LHCN-M2 (cell line): ENCODE measurements around the gene AQP12B. TPM values are rescaled to one million over a fixed set of nuclear protein-coding genes. Genes with fewer than 3 reads are reported as not detected.
"Not testable (repeated sequence)": the region's sequence is repeated elsewhere in the genome, so short reads cannot be mapped to it uniquely, and the experiment has no call there.

ENCODE experiments used
- DNase-seq: peaks from one replicate; pipeline ENCODE4 v3.0.0-alpha.2; 2012; ENCODE audit warnings: low read depth
- total RNA-seq: library from RNA; depleted of rRNA; stranded (reverse); fragments of >200 nt; gene quantifications from 2 replicates; pipeline ENCODE4 v1.2.3, GENCODE V29; 2014

The AQP12B gene
- total RNA-seq, 1 experiment from 2014 or later, result not detected

GRCh38 chr2:240685771-240686371 lies 3.2 kb upstream of the AQP12B start:
- no peak for DNase-seq

- not testable (repeated sequence) for DNase-seq
These were observed 1.5 kb upstream of the AQP12B start for GRCh38 chr2:240683980-240684728.

- DNase-seq, result not testable (repeated sequence)
These were observed 769 bp upstream of the AQP12B start for GRCh38 chr2:240683329-240683979.

GRCh38 chr2:240680185-240680584 lies 2.5 kb downstream of the AQP12B start:
- DNase-seq, result not testable (repeated sequence)

GRCh38 chr2:240678909-240679308 lies 3.8 kb downstream of the AQP12B start:
- DNase-seq, result not testable (repeated sequence)

GRCh38 chr2:240678043-240678442 lies 4.6 kb downstream of the AQP12B start:
- not testable (repeated sequence) for DNase-seq

GRCh38 chr2:240675345-240675744 lies 7.3 kb downstream of the AQP12B start:
- DNase-seq, result not testable (repeated sequence)

GRCh38 chr2:240674461-240675184 lies 8.1 kb downstream of the AQP12B start:
- not testable (repeated sequence) for DNase-seq

- no peak for DNase-seq
These were observed 9.9 kb downstream of the AQP12B start for GRCh38 chr2:240672701-240673190.

- DNase-seq, result no peak
These were observed 10.5 kb downstream of the AQP12B start for GRCh38 chr2:240672076-240672700.

GRCh38 chr2:240670950-240671349 lies 11.7 kb downstream of the AQP12B start:
- DNase-seq, result no peak

- DNase-seq, result no peak
These were observed 12.3 kb downstream of the AQP12B start for GRCh38 chr2:240670402-240670801.

GRCh38 chr2:240664622-240665021 lies 18.1 kb downstream of the AQP12B start:
- DNase-seq, result no peak

GRCh38 chr2:240663546-240664190 lies 19.0 kb downstream of the AQP12B start:
- no peak for DNase-seq

GRCh38 chr2:240662681-240663080 lies 20.0 kb downstream of the AQP12B start:
- no peak for DNase-seq

- not testable (repeated sequence) for DNase-seq
These were observed 22.8 kb downstream of the AQP12B start for GRCh38 chr2:240659883-240660282.

- DNase-seq, result peak; percentile 8
These were observed 26.5 kb downstream of the AQP12B start for GRCh38 chr2:240655931-240656886.

GRCh38 chr2:240651185-240651584 lies 31.5 kb downstream of the AQP12B start:
- no peak for DNase-seq

GRCh38 chr2:240650254-240650965 lies 32.3 kb downstream of the AQP12B start:
- DNase-seq, result no peak
